NCI-H1694 (cell line): Measurements from ENCODE around the gene TMPRSS11A.

Experiments
- DNase-seq: peaks from one replicate; lab custom pipeline; 2025; lab: John Stamatoyannopoulos, UW

Gene TMPRSS11A

DNA sequence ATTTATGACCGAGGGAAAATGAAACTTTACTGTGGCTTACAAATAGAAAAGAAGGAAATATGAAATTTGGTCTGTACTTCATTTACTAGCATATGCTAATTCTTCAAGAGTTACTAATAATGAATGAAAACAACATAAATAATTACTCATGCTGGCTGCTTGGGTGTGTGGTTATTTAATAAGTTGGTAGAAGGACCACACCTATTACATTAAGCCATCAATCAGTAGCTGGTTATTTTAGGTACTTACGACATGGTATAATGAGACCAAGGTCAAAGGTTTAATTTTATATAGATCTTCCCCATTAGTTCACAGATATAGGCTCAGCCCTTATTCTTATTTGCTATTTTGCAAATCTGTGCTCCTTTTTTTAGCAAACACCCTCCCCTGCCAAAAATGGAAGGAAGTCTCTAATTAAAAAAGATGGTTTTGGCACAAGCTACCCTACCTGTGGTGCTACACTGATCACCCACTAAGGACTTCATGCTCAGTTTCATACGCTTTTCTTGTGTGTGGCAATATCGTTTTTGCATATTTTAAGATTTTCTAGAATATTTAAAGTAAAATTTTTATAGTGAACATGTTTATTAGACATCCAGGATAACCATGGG, 93.6 kb downstream of the TMPRSS11A start:
- DNase-seq: no peak

- no peak for DNase-seq
Measured at GRCh38 chr4:67861513-67861912, 101.8 kb downstream of the TMPRSS11A start.
